Measurements from ENCODE around the gene HDDC3. TPM values are rescaled to one million over a fixed set of nuclear protein-coding genes. Genes with fewer than 3 reads are reported as not detected.

Gene HDDC3
- total RNA-seq, 4 donors from 2014 or later: 12.0 to 21.1 (median 19.4) TPM

DNA sequence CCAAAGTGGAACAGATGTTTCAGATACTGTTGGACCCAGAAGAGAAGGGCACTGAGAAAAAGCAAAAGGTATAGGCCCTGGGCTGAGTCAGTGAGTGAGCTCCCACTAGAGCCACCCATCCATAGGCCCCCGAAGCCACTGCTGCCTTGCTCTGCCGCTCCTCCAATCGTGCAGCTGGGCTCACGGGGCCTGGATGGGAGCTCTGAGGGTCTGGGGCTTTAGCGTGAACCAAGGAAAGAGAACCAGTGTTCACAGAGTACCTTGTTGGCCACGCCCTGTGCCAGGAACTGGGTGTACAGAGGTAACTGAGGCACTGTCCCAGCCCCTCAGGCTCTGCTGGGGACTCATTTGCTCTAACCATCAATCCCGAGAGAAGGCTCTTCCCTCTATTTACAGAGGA is 7.4 kb upstream of the HDDC3 start:
- H3K4me3 ChIP-seq (ENCODE audit: low read depth, poor library complexity, severe bottlenecking): no peak overlapping the region
- WGBS, 2 donors: 85 to 100% methylated on average over 6 to 7 of the region's 7 CpGs
- TF ChIP-seq, protein P1, sequence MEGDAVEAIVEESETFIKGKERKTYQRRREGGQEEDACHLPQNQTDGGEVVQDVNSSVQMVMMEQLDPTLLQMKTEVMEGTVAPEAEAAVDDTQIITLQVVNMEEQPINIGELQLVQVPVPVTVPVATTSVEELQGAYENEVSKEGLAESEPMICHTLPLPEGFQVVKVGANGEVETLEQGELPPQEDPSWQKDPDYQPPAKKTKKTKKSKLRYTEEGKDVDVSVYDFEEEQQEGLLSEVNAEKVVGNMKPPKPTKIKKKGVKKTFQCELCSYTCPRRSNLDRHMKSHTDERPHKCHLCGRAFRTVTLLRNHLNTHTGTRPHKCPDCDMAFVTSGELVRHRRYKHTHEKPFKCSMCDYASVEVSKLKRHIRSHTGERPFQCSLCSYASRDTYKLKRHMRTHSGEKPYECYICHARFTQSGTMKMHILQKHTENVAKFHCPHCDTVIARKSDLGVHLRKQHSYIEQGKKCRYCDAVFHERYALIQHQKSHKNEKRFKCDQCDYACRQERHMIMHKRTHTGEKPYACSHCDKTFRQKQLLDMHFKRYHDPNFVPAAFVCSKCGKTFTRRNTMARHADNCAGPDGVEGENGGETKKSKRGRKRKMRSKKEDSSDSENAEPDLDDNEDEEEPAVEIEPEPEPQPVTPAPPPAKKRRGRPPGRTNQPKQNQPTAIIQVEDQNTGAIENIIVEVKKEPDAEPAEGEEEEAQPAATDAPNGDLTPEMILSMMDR (IDR thresholded peaks at IDR 0.05): no peak
- no peak for TF ChIP-seq POLR2A (IDR thresholded peaks at IDR 0.05)
- DNase-seq (ENCODE audit: low spot score in 2 of 2): no peak
- intact Hi-C loops (cut with DNase I; ENCODE audit: low total_unique reads): no loop called here

DNA sequence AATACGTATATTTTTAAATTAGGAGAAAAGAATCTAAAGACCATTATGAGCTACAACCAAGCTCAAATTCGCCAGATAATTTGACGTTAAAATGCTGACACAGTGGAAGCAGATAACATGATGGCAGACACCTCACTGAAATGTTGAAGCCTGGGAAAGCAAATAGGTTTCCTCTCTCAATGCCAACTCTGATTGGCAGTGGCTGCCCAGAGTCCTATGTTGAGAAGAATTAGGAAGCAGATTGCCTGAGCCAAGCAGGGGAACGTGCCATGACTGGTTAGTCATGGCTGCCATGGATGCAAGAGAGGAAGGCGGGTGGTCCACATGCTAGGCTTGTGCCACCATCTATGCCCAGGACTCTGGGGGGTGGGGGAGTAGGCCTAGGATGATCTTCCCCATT is 5.9 kb upstream of the HDDC3 start:
- WGBS, 2 donors: 90 to 94% methylated on average over 5 of the region's 5 CpGs
- no peak overlapping the region for H3K4me3 ChIP-seq (ENCODE audit: low read depth, poor library complexity, severe bottlenecking)
- intact Hi-C loops (cut with DNase I; ENCODE audit: low total_unique reads): no loop called here
- no peak for DNase-seq (ENCODE audit: low spot score in 2 of 2)
- TF ChIP-seq, protein P1 (IDR thresholded peaks at IDR 0.05): no peak
- TF ChIP-seq POLR2A (IDR thresholded peaks at IDR 0.05): no peak

DNA sequence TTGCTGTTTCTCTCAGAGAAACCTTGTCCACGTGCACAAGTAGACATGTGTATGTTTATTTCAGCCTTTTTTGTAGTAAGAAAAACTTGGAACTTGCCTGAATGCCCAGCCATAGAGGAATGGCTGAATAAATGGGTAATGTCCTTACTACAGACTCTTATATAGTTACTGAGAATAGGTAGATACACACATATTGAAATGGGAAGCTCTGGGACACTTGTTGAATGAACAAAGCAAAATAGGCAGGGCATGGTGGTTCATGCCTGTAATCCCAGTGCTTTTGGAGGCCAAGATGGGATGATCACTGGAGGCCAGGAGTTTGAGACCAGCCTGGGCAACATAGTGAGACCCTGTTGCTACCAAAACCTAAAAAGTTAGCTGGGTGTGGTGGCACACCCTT is 4.5 kb upstream of the HDDC3 start:
- 83 to 86% methylated on average over 1 of the region's 1 CpG for WGBS, 2 donors
- H3K4me3 ChIP-seq (ENCODE audit: low read depth, poor library complexity, severe bottlenecking): no peak overlapping the region
- no peak for DNase-seq (ENCODE audit: low spot score in 2 of 2)
- TF ChIP-seq, protein P1 (IDR thresholded peaks at IDR 0.05): no peak
- TF ChIP-seq POLR2A (IDR thresholded peaks at IDR 0.05): no peak
- intact Hi-C loops (cut with DNase I; ENCODE audit: low total_unique reads): no loop called here

DNA sequence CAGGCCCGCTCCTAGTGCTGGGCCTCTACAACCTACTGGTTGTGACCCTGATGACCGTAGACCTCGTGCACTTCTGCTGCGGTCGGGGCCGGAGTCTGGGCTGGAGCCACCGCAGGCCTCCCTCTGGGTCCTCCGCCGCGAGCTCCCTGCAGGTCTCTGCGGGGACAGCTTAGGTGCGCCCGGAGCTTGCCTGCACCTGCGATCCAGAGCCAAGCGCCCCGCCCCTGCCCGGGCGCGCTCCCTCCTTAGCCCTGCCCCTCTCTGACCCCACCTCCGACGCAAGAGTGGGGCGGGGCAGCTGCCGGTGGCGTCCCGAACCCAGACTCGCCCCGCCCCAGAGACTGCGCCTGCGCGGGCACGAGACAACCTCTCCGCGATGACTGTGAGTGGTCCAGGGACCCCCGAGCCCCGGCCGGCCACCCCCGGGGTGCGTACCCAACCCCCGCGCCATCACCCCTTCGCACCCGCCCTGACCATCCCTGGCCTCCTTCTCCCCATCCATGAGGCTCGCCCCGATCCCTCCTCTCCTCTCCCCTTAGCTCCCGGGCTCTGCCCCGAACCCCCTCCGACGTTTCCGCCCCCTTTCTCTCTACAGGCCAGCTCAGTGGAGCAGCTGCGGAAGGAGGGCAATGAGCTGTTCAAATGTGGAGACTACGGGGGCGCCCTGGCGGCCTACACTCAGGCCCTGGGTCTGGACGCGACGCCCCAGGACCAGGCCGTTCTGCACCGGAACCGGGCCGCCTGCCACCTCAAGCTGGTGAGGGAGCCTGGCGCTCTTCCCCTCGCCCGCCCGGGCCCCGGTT is 2.8 kb upstream of the HDDC3 start, which contains the start of gene UNC45A:
Gene UNC45A, plus strand, starts transcription at position 337 of the 803 bp plus-strand sequence. Its CDS starts 40 bp downstream, at position 377.
- 0% methylated on average over 33 to 34 of the region's 65 CpGs for WGBS, 2 donors
- H3K4me3 ChIP-seq (ENCODE audit: low read depth, poor library complexity, severe bottlenecking): peak within 1 kb of the TSS; percentile 71
- DNase-seq (ENCODE audit: low spot score in 2 of 2): peak; percentile 91 to 98
- intact Hi-C loops (cut with DNase I; ENCODE audit: low total_unique reads): no loop called here
- no peak for TF ChIP-seq POLR2A (IDR thresholded peaks at IDR 0.05)
- TF ChIP-seq, protein P1 (IDR thresholded peaks at IDR 0.05): no peak

DNA sequence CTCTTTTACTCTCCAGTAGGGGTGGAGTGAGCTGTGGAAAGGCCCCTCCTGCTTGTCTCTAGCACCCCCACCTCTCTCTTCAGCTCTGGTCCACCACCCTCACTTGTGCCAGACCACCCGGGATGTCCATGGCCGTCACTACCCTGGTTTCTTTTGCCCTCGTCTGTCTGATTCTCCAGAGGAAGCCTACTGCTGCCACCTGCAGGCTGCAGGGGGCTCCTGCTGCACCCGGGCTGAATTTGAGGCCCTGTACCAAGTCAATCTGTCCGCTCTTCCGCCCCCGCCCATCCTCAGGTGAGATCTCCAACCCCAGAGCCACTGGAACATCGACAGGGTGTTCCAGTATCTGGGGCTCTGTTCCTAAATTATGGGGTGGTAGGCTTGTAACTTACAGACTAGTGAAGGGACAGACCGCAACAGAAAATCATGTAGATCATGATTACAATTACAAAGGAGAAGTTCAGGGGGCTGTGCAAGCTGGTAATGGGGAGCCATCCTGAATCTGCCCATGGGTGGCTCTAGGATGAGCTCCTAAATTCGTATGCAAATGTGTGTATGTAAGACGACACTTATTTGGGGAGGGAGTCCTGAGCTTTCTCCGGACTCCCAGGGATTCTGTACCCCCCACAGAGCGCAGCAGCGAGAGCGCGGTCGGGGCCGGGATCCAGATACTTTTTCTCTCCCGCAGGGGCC is 2.1 kb upstream of the HDDC3 start:
- TF ChIP-seq POLR2A (IDR thresholded peaks at IDR 0.05): no peak
- TF ChIP-seq, protein P1 (IDR thresholded peaks at IDR 0.05): peak in 1 of 3 donors; percentile 47
- peak; percentile 85 to 97 for DNase-seq (ENCODE audit: low spot score in 2 of 2)
- 1 to 2% methylated on average over 19 of the region's 19 CpGs for WGBS, 2 donors
- intact Hi-C loops (cut with DNase I; ENCODE audit: low total_unique reads): no loop called here
- H3K4me3 ChIP-seq (ENCODE audit: low read depth, poor library complexity, severe bottlenecking): peak overlapping the region; percentile 71

Measured in lower leg skin (tissue), 4 donors.